GM19452 (cell line): Measurements from ENCODE around the gene JAML.
A peak's percentile ranks its signal among the peaks of the same experiment; 100 is the strongest.

Experiments
- ATAC-seq: cut with Tn5 transposase; IDR thresholded peaks from one replicate; pipeline ENCODE4 v1.9.1; 2021; ENCODE audit not compliant: unreplicated experiment

JAML gene

GRCh38 chr11:118148856-118149255 lies 76.0 kb downstream of the JAML start:
- ATAC-seq = no peak

GRCh38 chr11:118148240-118148639 lies 76.6 kb downstream of the JAML start:
- ATAC-seq = no peak

GRCh38 chr11:118147502-118147901 lies 77.3 kb downstream of the JAML start:
- ATAC-seq = no peak

- no peak for ATAC-seq
These were observed 78.3 kb downstream of the JAML start for GRCh38 chr11:118146554-118146953.

GRCh38 chr11:118145285-118146227 lies 79.3 kb downstream of the JAML start:
- ATAC-seq = peak; percentile 77

- ATAC-seq = no peak
These were observed 80.2 kb downstream of the JAML start for GRCh38 chr11:118144301-118145268.
